IPS-18a (cell line): ENCODE data around the gene GPC1.
"Not testable (repeated sequence)": the region's sequence is repeated elsewhere in the genome, so short reads cannot be mapped to it uniquely, and the experiment has no call there.

Experiments used
- H3K27ac ChIP-seq: one replicate; pipeline ENCODE4 v1.5.1; 2013; ENCODE audit warnings: low read length
- H3K27me3 ChIP-seq: one replicate; pipeline ENCODE4 v1.6.1; 2013; ENCODE audit warnings: mild to moderate bottlenecking, low read length; ENCODE audit not compliant: control insufficient read depth, insufficient read depth
- H3K36me3 ChIP-seq: one replicate; pipeline ENCODE4 v1.6.1; 2013; ENCODE audit warnings: low read depth, low read length; ENCODE audit not compliant: control insufficient read depth
- H3K4me1 ChIP-seq: one replicate; pipeline ENCODE4 v1.6.1; 2013; ENCODE audit warnings: low read depth, low read length; ENCODE audit not compliant: control insufficient read depth
- H3K4me3 ChIP-seq: one replicate; pipeline ENCODE4 v1.5.1; 2013; ENCODE audit warnings: low read length
- H3K9ac ChIP-seq: one replicate; pipeline ENCODE4 v1.6.1; 2013; ENCODE audit warnings: mild to moderate bottlenecking, low read length, moderate library complexity
- H3K9me3 ChIP-seq: one replicate; pipeline ENCODE4 v1.6.1; 2013; ENCODE audit warnings: low read depth, low read length; ENCODE audit not compliant: control insufficient read depth

Gene GPC1, protein sequence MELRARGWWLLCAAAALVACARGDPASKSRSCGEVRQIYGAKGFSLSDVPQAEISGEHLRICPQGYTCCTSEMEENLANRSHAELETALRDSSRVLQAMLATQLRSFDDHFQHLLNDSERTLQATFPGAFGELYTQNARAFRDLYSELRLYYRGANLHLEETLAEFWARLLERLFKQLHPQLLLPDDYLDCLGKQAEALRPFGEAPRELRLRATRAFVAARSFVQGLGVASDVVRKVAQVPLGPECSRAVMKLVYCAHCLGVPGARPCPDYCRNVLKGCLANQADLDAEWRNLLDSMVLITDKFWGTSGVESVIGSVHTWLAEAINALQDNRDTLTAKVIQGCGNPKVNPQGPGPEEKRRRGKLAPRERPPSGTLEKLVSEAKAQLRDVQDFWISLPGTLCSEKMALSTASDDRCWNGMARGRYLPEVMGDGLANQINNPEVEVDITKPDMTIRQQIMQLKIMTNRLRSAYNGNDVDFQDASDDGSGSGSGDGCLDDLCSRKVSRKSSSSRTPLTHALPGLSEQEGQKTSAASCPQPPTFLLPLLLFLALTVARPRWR

DNA sequence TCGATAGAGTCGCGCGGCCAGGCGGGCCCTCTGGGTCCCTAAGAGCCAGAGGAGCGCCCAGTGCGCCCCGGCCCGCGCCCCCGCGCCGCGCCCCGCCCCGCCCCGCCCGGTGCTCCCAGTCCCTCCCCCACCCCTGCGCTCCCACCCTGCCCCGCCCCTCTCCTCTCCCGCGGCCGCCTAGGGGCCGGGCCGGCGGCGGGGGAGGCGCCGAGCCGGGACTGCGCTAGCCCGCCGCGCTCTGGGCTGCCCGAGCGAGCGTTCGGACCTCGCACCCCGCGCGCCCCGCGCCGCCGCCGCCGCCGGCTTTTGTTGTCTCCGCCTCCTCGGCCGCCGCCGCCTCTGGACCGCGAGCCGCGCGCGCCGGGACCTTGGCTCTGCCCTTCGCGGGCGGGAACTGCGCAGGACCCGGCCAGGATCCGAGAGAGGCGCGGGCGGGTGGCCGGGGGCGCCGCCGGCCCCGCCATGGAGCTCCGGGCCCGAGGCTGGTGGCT lies at the start of gene GPC1:
Gene GPC1, plus strand, starts transcription at position 207 of the 491 bp plus-strand sequence. Its CDS starts 256 bp downstream, at position 463.
- Histone ChIP-seq H3K4me3 (peak within 1 kb of the TSS; percentile 78), H3K27ac (no peak within 1 kb of the TSS), H3K9me3 (no peaks in the 10 kb centered on the region), H3K36me3 (no peaks in the 10 kb centered on the region), H3K4me1 (peaks cover 3% of the 10 kb centered on the region), H3K27me3 (peaks cover 27% of the 10 kb centered on the region), H3K9ac (peak within 1 kb of the TSS; percentile 36)

DNA sequence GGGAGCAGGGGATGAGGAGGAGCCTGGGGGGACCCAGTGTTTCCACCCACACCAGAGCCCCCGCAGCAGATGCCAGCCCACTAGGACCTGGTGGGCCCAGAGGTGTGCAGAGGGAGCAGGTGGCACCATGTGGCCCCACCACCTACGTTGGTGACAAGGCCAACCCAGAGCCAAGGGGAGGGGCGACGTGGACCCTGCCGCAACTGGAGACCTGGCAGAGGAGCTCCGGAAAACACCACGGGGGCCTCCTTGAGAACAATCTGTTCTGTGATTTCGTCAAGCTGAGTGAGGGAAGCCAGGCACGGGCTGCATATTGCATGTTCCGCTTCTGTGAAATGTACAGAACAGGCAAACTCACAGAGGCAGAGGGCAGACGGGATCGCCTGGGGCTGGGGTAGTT lies 49.1 kb upstream of the GPC1 start:
- no peaks in the 10 kb centered on the region for H3K36me3 ChIP-seq
- H3K27ac ChIP-seq, result no peak overlapping the region
- H3K9ac ChIP-seq, result no peak overlapping the region
- H3K4me3 ChIP-seq, result no peak overlapping the region
- H3K4me1 ChIP-seq, result no peaks in the 10 kb centered on the region
- no peaks in the 10 kb centered on the region for H3K27me3 ChIP-seq
- no peaks in the 10 kb centered on the region for H3K9me3 ChIP-seq

DNA sequence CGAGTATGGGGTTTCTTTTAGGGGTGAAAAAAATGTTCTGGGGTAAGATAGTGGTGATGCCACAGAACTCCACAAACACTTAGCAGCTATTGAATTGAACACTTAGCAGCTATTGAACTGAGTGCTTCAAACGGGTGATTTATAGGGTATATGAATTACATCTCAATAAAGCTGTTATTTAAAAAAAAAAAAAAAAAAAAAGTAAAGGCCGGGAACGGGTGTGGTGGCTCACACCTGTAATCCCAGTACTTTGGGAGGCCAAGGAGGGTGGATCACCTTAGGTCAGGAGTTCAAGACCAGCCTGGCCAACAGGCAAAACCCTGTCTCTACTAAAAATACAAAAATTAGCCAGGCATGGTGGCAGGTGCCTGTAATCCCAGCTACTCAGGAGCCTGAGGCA lies 48.7 kb upstream of the GPC1 start:
- H3K36me3 ChIP-seq, H3K9ac ChIP-seq, H3K27ac ChIP-seq, H3K9me3 ChIP-seq, H3K4me1 ChIP-seq, H3K27me3 ChIP-seq, H3K4me3 ChIP-seq: not testable (repeated sequence)

DNA sequence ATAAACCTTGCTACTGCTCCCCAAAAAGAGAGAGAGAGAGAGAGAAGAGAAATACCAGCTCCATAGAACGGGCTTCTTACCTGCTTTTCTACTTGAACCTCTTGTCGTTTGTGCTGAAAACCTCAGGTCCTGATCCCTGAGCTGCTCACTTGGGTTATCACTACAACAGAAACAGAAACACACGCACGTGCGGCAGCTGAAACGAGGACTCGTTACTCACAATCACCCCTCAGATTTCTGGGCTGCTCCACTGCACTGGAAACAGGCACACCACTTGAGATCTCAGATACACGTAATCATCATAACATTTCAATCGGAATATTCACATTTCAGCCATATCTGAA lies 48.2 kb upstream of the GPC1 start:
- Histone ChIP-seq H3K9me3 (no peaks in the 10 kb centered on the region), H3K4me3 (no peak overlapping the region), H3K36me3 (no peaks in the 10 kb centered on the region), H3K27me3 (no peaks in the 10 kb centered on the region), H3K27ac (no peak overlapping the region), H3K9ac (no peak overlapping the region), H3K4me1 (no peaks in the 10 kb centered on the region)

DNA sequence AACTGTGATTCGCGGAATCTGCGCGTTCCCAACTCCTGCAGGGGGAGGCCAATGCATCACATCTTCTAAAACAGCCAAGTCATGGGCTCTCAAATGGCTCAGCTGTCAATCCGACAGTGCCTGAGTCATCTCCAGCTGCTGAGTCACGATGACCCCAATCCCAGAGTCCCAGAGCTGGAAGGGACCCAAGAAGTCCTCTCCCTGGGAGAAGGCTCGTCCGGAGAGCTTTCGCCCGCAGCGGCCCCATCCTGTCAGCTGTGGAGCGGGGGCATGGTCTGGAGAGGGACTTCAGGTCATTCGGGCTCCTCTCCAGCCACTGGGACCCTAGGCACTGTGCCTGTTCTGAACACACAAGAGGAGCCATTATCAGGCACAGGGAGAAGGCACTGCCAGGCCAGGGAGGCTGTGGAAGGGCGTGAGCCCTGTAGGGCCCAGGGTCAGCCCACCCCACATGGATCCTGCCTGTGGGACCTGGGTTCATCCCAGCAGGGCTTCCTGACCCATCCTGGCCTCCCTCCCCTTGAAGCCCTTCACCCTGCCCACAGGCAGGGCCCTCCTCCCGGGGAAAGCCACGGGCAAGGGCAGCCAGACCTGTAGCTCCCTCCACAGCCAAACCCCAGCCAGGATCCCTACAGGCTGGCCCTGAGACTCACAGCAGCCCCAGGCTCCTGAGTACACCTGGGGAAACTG lies 47.6 kb upstream of the GPC1 start:
- H3K9ac ChIP-seq, result no peak overlapping the region
- H3K36me3 ChIP-seq, result no peaks in the 10 kb centered on the region
- H3K4me1 ChIP-seq, result no peaks in the 10 kb centered on the region
- H3K4me3 ChIP-seq, result no peak overlapping the region
- H3K9me3 ChIP-seq, result no peaks in the 10 kb centered on the region
- no peak overlapping the region for H3K27ac ChIP-seq
- H3K27me3 ChIP-seq, result no peaks in the 10 kb centered on the region

DNA sequence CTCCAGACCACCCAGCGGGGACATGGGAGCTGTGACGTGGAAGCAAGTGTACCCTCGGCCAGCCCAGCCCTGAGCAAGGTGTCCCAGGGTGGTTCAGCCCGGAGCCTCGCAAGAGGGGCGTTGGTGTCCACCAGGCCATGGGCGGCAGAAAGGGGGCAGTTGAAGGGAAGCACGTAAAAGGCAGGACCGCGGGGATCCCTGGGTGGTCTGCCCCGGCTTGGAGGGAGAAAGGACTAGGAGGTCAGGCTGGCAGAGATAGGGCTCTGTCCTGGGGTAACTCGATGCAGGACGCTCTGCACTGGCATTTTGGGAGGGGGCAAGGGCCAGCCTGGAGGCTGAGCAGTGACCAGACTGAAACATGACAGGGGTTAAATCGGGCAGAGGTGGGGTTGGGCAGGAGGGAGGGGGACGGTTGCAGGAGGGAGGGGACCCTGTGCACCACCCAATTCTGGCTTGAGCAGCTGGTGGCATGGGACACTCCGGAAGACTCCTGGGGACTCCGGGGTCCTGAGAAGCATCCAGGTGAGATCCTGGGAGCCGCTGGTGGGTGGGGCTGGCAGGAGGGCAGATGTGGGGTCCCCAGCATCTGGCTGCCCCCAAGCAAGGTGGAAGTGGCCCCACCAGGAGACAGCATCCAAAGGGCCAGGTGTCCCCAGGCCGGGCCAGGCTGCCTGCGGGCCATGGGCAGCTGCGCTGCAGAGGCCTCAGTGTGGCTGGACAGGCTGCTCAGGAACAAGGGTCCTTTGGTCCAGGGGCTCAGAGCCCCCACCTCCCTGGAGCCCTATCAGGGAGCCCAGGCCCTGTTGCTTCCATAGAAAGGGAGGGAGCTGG lies 46.8 kb upstream of the GPC1 start:
- Histone ChIP-seq H3K4me1 (no peaks in the 10 kb centered on the region), H3K27me3 (no peaks in the 10 kb centered on the region), H3K9ac (no peak overlapping the region), H3K27ac (no peak overlapping the region), H3K36me3 (no peaks in the 10 kb centered on the region), H3K9me3 (no peaks in the 10 kb centered on the region), H3K4me3 (no peak overlapping the region)

DNA sequence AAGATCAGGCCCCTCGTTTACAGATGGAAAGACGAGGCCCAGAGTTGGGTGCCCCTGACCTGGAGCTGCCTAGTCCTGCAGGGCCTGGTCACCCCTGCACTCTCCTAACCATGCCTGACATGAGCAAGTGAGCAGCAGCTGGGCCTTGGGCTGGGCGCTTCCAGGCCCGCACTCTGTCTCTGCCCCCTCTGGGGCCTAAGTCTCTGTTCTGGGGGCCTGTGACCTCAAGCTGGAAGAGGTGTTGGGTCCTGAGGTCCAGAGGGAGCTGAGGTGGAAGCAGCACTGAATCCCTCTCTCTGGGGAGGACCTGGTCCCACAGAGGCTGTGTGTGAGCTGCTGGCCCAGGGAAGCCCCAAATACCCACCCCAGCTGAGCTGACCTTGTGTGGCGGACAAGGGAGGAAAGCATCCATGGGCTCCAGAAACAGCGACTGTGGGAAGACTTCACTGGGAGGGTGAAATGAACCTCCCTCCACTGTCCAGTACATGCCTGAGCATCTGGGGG lies 46.1 kb upstream of the GPC1 start:
- Histone ChIP-seq H3K27me3 (no peaks in the 10 kb centered on the region), H3K9ac (no peak overlapping the region), H3K4me3 (no peak overlapping the region), H3K36me3 (no peaks in the 10 kb centered on the region), H3K9me3 (no peaks in the 10 kb centered on the region), H3K27ac (no peak overlapping the region), H3K4me1 (no peaks in the 10 kb centered on the region)

DNA sequence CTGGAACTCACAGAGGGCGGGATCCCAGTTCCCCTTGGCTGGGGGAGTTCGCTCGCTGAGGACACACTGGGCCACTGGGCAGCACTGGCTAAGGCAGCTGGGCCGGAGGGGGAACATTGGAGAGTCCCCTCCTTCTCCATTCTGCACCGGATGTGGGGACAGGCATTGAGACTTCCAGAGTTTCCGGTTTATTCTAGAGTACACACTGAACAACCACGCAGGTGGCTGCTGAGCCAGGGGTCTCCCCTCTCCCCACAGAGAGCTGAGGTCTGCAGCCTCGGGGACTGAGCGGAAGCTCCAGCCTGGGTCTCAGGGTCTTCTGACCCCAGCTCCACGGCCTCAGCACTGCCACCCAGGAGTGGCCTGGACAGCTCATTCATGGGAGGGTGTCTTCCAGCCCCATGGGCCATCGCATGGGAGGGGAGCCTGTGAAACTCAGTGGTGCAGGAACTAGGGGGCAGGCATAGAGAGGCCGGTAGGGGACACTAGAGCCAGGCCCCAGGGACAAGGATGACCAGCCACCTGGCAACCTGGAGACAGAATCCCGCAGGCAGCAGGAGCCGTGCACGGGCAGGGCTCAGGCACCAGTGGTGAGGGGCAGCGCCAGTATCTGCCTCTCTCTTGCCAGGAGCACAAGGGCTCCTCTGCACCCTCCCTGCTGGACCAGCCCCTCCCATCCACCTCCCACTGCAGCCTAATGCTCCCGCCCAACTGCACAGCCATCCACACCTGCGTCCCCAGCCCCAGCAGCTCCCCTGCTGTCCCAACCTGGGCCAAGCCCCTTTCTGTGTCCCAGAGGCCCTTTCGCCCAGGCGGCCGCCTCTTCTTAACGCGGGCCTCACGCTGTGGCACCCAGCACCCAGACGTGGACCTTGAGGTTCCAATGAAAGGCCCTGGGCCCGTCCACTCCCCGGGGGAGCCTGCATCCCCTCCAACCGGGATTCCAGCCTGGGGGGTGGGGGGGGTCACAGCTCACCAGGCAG lies 45.1 kb upstream of the GPC1 start:
- no peaks in the 10 kb centered on the region for H3K36me3 ChIP-seq
- H3K27me3 ChIP-seq, result no peaks in the 10 kb centered on the region
- no peak overlapping the region for H3K27ac ChIP-seq
- H3K4me1 ChIP-seq, result no peaks in the 10 kb centered on the region
- no peaks in the 10 kb centered on the region for H3K9me3 ChIP-seq
- no peak overlapping the region for H3K4me3 ChIP-seq
- no peak overlapping the region for H3K9ac ChIP-seq

DNA sequence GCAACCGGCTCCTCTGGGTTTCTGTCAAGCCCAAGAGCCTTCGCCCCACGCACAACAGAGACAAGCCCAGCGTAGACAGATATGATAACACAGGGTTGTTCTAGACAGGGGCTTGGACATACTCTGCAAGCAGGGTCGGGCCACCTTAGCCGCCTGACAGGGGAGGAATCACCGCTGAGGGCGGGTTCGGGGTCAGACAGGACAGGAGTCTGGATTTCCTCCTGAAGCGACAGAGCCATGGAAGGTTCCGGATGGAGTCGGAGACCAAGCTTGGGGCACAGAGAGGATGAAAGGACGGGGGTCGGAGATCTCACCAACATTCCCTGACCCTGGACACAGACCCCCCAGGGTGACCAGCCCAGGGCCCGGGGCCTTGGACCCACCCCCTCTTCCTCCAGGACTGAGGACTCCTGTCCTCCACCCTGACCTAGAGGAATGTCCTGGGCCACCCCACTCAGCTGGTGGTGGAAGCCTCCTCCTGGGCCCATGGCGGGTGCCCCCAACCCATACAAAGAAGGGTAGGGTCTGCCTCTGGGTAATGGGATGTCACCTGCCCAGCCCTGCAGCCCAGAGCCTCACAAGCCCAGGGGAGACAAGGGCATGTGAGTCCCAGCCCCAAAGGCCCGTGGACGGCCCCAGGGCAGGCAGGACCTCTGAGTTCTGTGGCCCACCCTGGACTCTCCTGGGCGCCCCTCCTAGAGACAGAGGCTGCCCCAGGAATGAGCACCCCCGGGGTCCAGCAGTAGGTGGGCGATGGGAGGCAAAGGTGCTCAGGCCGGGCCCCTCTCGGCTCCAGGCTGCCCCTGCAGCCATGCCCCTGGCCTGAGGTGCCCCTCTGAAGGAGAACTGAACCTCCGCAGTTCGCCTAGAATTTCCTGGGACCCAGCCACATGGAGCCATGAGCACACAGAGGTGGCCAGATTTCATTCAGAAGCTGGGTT lies 44.1 kb upstream of the GPC1 start:
- H3K27me3 ChIP-seq, result no peaks in the 10 kb centered on the region
- H3K27ac ChIP-seq, result no peak overlapping the region
- H3K36me3 ChIP-seq, result no peaks in the 10 kb centered on the region
- no peaks in the 10 kb centered on the region for H3K4me1 ChIP-seq
- no peak overlapping the region for H3K9ac ChIP-seq
- H3K9me3 ChIP-seq, result no peaks in the 10 kb centered on the region
- H3K4me3 ChIP-seq, result no peak overlapping the region
